Breast epithelium (tissue), 3 donors: ENCODE results near the gene HIVEP3.

Experiments used
- POLR2A ChIP-seq: fragments of 450-650 bp; IDR thresholded peaks from one replicate; pipeline ENCODE4 v1.6.1; 2016; ENCODE audit warnings: antibody characterized with exemption, mild to moderate bottlenecking, moderate library complexity
- POLR2AphosphoS5 ChIP-seq, 3 donors: sonication (generic); formaldehyde crosslinking; IDR thresholded peaks; one replicate each; pipeline ENCODE4 v1.6.1; 2017; ENCODE audit warnings: antibody characterized with exemption in 3 of 3

- TF ChIP-seq POLR2AphosphoS5 (IDR thresholded peaks at IDR 0.05) (no peak), POLR2A (no peak)
Measured at GRCh38 chr1:41758500-41758899, 160.2 kb downstream of the HIVEP3 start.
